Fibroblast of pulmonary artery (primary cell): Measurements from ENCODE around the gene CPEB3.
"Not testable (repeated sequence)": the region's sequence is repeated elsewhere in the genome, so short reads cannot be mapped to it uniquely, and the experiment has no call there.

Experiments
- DNase-seq: peaks from one replicate; pipeline ENCODE4 v3.0.0-alpha.2; 2010; ENCODE audit warnings: low read depth
- H3K4me3 ChIP-seq: replicated peaks from 2 replicates; pipeline ENCODE4 v1.5.1; 2011; ENCODE audit warnings: low read depth, mild to moderate bottlenecking, control low read depth, low read length, moderate library complexity
- TF ChIP-seq, protein P1 (sequence below): IDR thresholded peaks from 2 replicates; pipeline ENCODE4 v1.5.1; 2011; ENCODE audit warnings: mild to moderate bottlenecking, control low read depth, low read length, inconsistent platforms; ENCODE audit errors: missing control alignments

The CPEB3 gene

GRCh38 chr10:92125144-92125543 is 165.7 kb downstream of the CPEB3 start:
- DNase-seq, result peak; percentile 8
- TF ChIP-seq, protein P1, sequence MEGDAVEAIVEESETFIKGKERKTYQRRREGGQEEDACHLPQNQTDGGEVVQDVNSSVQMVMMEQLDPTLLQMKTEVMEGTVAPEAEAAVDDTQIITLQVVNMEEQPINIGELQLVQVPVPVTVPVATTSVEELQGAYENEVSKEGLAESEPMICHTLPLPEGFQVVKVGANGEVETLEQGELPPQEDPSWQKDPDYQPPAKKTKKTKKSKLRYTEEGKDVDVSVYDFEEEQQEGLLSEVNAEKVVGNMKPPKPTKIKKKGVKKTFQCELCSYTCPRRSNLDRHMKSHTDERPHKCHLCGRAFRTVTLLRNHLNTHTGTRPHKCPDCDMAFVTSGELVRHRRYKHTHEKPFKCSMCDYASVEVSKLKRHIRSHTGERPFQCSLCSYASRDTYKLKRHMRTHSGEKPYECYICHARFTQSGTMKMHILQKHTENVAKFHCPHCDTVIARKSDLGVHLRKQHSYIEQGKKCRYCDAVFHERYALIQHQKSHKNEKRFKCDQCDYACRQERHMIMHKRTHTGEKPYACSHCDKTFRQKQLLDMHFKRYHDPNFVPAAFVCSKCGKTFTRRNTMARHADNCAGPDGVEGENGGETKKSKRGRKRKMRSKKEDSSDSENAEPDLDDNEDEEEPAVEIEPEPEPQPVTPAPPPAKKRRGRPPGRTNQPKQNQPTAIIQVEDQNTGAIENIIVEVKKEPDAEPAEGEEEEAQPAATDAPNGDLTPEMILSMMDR, result no peak
- no peak overlapping the region for H3K4me3 ChIP-seq

- peak; percentile 96 for DNase-seq
- no peak overlapping the region for H3K4me3 ChIP-seq
- TF ChIP-seq, protein P1, result no peak
Measured at GRCh38 chr10:92124616-92125143, 166.2 kb downstream of the CPEB3 start.

GRCh38 chr10:92124020-92124419 is 166.9 kb downstream of the CPEB3 start:
- no peak overlapping the region for H3K4me3 ChIP-seq
- peak; percentile 10 for DNase-seq
- TF ChIP-seq, protein P1, result no peak

DNA sequence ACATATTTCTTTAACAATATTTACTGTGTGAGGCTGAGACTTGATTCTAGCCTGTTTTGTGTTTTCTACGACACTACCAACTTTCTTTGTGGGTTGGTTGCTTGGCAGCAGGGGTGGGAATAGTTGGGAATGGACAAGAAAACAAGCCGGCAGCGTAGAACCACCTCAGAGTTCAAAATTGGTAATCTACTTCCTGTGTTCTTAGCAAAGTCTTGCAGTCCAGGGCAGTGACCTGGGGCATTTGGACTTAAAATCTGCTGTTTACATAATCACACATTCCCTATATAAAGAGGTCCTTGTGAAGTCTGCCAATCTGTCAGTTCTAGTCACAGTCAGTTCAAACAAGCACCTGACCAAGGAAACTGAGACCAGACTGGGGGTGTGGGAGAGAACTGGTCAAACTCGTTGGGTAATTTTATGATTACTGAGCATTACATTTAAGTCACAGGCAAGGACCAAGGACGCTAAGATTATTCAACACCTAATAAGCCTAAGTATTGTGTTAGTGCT is 167.9 kb downstream of the CPEB3 start:
- peak; percentile 48 for DNase-seq
- no peak overlapping the region for H3K4me3 ChIP-seq
- TF ChIP-seq, protein P1, result no peak

DNA sequence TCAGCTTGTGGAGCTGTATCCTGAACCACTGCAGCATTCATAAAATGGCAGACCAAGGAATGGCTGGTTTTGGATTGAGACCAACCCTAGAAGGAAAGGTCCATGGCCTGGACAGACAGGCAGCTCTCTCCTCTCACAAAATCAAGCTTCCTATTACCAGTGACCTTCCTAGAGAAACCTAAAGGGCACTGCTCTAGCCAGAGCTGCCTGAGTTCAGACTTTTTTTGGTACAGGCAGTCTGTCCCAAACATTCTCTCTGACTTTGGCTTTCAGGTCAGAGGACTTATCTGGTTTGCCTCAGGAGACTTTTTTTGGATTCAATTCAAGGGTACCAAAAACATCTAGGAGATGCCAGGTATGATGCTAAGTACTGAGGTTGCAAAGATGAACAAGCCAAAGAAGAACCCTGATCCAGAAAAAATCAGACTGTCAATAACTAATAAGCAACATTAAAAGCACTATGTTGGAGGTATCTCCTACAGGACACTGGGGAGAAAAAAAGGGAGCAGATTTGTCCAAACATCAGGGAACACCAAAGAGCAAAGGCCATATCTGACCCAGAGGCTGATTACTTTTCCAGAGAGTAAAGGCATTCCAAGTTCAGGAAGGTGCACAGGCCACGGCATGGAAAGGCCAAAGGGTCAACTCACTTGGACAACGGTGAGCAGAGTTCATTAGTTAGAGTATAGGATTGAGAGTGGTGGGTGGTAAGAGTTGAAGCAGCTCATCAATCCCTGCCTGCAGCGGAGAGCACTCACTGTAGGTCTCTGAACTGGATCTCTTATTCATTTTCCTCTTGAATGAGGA is 169.0 kb downstream of the CPEB3 start:
- DNase-seq, result no peak
- no peak overlapping the region for H3K4me3 ChIP-seq
- TF ChIP-seq, protein P1, result no peak

- H3K4me3 ChIP-seq, result no peak overlapping the region
- TF ChIP-seq, protein P1, result no peak
- DNase-seq, result no peak
Measured at GRCh38 chr10:92119340-92119739, 171.5 kb downstream of the CPEB3 start.

GRCh38 chr10:92114917-92115316 is 176.0 kb downstream of the CPEB3 start:
- H3K4me3 ChIP-seq, DNase-seq: not testable (repeated sequence)
